HG02870 (cell line): ENCODE measurements around the gene CYB561.

ENCODE experiments used
- ATAC-seq: cut with Tn5 transposase; IDR thresholded peaks from one replicate; pipeline ENCODE4 v1.9.1; 2021; ENCODE audit warnings: mild to moderate bottlenecking, moderate library complexity; ENCODE audit not compliant: unreplicated experiment

The CYB561 gene, protein sequence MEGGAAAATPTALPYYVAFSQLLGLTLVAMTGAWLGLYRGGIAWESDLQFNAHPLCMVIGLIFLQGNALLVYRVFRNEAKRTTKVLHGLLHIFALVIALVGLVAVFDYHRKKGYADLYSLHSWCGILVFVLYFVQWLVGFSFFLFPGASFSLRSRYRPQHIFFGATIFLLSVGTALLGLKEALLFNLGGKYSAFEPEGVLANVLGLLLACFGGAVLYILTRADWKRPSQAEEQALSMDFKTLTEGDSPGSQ

DNA sequence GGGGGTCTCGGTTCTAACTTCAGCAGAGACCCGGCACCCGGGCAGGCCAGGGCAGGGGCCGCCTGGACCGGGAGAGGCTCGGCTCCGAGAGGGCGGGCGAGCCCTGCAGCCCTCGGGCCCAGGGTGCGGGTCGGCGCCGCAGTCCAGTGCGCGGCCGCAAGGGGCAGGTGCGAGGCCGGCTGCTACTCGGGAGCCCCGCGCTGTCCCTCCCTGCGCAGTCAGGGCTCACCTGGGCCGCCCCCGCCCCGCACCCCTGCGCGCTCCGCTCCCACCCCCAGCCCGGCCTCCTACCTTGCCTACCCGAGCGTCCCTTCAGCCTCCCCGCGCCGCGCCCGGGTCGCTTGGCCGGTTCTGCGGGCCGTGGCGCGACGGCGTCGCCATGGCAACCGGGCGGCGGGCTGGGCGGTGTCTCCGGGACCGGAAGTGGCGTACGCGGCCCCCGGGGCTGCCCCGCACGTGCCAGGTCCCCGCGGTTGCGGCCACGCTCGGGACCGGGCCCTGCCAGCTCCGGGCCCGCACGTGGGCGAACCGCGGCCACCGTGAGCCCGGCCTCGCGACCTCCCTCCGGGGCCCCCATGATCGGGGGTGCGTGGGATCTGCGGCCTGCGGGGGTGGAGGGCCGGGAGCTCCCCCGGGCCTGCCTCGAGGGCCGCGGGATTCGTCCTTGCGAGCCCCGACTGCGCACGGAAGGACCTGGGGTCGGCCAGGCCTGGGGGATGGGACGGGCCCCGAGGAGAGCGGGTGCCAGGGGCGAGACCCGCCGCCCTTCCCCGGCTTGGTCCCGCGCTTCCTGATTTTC is at the start of gene CYB561:
Gene CYB561, minus strand, starts transcription at position 353 of the 799 bp plus-strand sequence. CDS start 8,759 bp downstream, outside the sequence.
- peak; percentile 48 for ATAC-seq

DNA sequence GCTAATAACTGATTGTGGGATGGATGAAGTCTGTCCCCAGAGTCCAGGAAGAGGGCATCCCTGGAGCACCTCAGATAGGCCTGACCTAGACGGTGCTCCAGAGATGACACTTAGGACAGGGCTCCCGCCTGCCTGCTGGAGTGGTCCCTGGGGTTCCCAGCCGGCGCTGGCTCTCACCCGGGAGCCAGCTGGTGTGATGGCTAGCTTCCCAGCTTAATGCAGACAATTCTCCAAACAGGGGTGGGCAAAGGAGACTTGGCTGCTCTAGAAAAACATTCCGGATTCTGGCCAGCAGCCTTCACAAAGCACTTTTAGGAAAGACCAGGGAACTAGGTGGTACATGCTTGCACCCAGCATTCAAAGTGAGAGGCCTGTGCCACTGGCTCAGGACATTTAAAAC is 49.4 kb upstream of the CYB561 start:
- ATAC-seq, result no peak

GRCh38 chr17:63494300-63494928 is 48.3 kb upstream of the CYB561 start:
- ATAC-seq, result no peak

GRCh38 chr17:63493411-63493810 is 47.3 kb upstream of the CYB561 start:
- no peak for ATAC-seq

DNA sequence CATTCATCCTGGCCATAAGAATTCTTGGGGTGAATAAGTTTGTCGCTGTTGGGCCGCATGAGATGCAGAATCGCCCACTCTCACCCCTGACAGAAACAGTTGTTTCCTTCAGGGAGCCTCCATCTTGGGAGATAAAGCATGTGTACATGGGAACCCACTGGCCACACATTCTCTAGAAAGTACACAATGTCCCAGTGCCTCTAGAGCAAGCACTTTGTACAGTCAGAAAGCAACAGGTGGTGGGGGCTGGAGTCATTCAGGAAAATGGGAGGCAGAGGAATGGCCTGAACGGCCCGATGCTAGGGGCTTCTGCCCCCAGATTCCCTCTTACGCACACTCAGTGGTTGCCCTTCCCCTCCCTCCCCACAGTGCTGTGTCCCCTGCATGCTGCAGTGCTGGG is 46.8 kb upstream of the CYB561 start:
- no peak for ATAC-seq

- ATAC-seq, result no peak
These were observed 46.0 kb upstream of the CYB561 start for GRCh38 chr17:63491977-63492618.

DNA sequence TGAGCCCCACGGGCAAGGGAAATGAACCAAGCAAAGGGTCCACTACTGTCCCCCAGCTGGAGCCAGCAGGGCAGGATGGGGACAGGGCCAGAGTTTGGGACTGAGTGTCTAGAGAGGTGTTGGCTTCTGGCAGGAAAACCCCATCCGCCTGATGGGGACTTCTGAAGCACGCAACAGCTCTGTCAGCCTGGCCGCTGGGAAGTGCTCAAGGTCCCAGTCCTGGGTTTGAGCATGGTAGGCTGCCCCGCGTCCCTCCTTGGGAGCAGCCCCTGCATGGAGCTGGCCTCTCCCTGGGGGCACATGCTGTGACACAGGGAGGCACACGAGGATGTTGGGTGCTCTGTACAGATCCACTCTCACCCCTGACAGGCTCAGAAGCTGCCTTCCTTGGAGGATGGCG is 45.3 kb upstream of the CYB561 start:
- no peak for ATAC-seq

- no peak for ATAC-seq
These were observed 44.8 kb upstream of the CYB561 start for GRCh38 chr17:63490858-63491400.

DNA sequence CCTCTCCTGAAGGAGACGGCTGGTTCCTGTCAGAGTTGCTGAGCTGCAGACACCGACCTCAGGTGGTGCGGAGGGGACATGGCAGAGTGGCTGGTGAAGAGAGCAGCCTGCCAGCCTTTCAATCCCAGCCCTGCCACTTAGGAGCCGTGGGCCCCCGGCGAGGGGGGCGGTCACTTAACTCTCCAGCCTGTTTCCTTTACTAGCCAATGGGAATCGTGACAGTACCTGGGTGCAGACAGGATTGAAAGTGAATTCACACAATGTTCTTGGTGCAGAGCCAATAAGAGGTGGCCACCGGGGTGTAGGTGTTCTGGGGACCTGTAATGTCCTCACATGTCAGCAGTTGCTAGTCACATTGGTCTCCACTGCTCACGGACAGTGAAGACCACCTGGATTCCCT is 44.2 kb upstream of the CYB561 start:
- no peak for ATAC-seq

GRCh38 chr17:63489291-63489690 is 43.2 kb upstream of the CYB561 start:
- no peak for ATAC-seq

DNA sequence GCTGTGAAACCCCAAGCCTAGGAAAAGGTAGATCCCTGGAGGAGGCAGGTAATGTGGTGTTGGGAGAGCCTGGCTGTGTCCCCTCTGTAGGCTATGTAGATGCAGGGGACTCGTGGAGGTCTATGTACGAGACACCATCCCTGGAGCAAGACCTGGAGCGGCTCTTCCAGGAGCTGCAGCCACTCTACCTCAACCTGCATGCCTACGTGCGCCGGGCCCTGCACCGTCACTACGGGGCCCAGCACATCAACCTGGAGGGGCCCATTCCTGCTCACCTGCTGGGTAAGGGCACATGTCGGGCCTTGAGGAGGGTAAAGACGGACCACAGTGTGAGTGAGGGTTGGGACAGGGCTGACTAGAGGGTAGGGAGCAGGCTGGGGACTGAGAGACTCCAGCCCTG is 42.7 kb upstream of the CYB561 start:
- ATAC-seq, result no peak

DNA sequence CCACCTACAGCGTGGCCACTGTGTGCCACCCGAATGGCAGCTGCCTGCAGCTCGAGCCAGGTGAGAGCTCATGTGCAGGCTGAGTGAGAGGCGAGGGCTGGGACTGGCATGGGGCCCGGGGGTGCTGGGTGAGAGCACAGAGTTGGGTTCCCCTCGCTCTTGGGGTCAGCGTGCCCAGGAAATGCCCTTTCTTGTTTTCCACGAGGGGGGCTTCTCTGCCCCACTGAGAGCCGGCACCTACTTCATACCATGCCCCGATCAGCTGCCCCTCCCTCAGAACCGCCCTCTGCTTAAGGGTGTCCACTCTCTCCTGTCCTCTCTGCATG is 40.9 kb upstream of the CYB561 start:
- ATAC-seq, result no peak

DNA sequence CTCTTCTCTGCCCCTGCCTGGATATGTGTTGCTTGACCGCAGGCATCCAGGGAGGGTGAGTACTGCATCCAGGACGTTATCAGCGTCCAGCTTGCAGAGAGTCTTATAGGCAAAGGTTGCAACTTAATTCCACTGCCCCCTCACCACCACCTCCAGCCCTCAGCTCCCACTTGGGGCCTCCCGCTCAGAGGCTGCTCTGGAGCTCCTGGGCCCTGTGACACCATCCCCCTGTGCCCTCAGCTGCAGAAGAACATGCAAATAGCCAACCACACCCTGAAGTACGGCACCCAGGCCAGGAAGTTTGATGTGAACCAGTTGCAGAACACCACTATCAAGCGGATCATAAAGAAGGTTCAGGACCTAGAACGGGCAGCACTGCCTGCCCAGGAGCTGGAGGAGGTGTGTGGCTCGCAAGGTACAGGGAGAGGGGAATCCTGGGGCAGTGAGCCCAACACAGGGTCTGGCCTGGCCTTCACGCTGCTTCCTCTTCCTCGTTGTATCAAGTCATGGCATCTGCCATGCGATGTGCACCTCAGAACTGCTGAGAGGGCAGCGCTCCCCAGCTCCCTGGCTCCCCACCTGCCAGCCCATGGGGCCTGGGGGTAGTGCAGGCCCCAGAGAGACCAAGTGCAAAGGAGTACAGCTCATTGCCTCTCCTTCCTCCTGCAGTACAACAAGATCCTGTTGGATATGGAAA is 40.4 kb upstream of the CYB561 start:
- ATAC-seq, result no peak

DNA sequence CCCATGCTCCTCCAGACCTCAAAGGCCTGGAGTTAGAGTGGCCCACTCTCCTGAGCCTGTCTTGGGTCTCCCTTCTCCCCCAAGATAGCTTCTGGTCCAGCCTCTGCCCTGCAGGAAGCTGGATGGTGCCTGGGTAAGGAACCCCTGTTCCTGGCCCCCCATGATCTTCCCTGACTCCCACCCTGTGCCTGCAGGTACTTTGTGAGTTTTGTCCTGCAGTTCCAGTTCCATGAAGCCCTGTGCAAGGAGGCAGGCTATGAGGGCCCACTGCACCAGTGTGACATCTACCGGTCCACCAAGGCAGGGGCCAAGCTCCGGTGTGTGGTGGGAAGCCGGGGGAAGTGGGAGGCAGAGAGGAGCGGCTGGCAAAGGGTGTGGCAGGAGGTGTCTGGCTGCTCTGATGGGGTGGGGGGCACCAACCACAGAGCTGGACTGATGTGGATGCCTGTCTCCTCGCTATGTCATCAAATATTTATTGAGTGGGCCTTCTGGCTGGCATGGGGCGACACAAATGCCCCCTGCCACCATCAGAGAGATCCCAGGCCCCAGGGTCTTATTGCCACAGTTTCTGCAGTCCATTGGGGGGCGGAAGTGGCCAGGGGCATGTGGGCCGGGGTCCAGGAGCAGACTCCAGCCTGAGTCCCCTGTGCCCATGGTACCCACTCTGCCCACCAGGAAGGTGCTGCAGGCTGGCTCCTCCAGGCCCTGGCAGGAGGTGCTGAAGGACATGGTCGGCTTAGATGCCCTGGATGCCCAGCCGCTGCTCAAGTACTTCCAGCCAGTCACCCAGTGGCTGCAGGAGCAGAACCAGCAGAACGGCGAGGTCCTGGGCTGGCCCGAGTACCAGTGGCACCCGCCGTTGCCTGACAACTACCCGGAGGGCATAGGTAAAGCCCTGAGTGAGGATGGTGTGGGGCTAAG is 37.8 kb upstream of the CYB561 start:
- ATAC-seq, result no peak

- ATAC-seq, result no peak
These were observed 36.9 kb upstream of the CYB561 start for GRCh38 chr17:63483038-63483437.

DNA sequence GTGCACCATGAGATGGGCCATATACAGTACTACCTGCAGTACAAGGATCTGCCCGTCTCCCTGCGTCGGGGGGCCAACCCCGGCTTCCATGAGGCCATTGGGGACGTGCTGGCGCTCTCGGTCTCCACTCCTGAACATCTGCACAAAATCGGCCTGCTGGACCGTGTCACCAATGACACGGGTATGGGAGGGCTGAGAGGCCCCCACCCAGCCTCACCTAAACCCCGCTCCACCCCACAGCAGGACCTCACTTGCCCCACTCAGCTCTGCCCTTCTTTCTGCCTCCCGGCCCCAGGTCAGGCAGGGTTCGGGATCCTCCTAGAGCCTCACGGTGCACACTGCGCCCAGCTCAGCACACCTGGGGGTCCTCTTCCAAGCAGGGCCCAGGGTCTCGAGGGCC is 36.4 kb upstream of the CYB561 start:
- no peak for ATAC-seq

DNA sequence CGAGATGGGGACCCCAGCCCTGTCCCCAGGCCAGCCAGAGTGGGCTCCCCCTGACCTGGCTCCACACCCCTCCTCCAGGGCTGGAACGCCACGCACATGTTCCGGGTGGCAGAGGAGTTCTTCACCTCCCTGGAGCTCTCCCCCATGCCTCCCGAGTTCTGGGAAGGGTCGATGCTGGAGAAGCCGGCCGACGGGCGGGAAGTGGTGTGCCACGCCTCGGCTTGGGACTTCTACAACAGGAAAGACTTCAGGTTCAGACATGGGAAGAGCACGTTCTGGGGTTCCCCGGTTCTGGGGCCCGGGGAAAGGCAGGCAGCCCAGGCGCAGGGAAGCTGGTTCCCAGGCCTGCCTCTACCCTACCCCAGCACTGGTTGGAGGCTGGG is 35.4 kb upstream of the CYB561 start:
- no peak for ATAC-seq

GRCh38 chr17:63480826-63481487 is 34.9 kb upstream of the CYB561 start:
- ATAC-seq, result no peak

DNA sequence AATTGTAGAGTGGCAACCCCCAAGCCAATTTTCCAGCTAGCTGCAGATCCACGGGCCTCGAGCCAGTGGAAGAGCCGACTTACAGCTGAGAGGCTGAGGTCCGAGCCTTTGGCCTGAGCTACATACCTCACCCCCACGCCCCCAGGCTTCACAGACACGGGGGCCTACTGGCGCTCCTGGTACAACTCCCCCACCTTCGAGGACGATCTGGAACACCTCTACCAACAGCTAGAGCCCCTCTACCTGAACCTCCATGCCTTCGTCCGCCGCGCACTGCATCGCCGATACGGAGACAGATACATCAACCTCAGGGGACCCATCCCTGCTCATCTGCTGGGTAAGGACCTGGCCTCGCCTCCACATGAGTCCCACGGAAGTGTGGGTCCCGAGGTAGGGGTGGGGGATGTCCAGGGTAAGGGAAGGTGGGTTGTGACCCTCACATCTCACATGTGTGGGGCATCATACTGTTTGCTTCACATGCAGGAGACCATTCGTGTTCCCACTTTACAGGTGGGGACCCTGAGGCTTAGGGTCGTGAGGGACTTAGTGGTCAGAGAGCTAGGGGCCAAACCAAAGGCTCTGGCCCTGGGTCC is 34.2 kb upstream of the CYB561 start:
- ATAC-seq, result no peak
